ENCODE measurements around the gene KCNMB2.

DNA sequence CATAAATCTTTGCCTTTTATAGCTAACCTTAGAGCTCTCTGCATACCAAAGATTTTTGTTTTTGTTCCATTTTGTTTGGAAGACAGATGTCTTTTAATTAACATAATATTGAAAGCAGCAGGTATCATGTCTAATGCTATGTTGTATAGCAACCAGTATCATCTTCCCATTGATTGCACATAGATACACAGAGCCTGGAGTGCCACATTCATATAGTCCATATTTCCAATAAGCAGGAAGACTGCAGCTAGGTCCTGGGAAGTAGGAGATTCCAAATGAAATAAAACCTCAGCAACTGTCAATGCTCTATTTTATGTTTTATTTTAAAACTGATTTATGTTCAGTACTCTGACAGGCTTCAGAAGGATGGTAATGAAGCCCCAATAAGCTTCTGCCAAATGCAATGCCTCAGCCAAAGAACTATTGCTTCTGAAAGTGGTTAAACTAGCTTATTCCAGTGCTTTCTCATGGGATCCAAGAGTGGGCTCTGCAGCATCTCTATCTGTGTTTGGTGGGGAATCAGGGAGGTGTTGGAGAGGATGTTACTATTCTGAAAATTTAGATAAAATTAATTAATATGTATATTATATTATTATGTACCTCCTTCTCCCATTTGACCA, 6.5 kb upstream of the KCNMB2 start:
- no peak for TF ChIP-seq EP300 (IDR thresholded peaks at IDR 0.05)
- TF ChIP-seq POLR2A (IDR thresholded peaks at IDR 0.05): no peak

Data from tibial nerve (tissue), 3 donors.